Trophoblast cell (in vitro differentiated cells and primary cell): ENCODE data around the gene GPRASP3.

Experiments
- DNase-seq, 2 donors: peaks; one replicate each; pipeline ENCODE4 v3.0.0-alpha.2; 2016
- H2AFZ ChIP-seq: 2 replicates; pipeline ENCODE4 v1.6.1; 2013; ENCODE audit warnings: low read length, moderate library complexity, mild to moderate bottlenecking; ENCODE audit not compliant: insufficient read depth, poor library complexity
- H2AK5ac ChIP-seq: 2 replicates; pipeline ENCODE4 v1.6.1; 2013; ENCODE audit warnings: mild to moderate bottlenecking, low read length
- H2BK120ac ChIP-seq: 2 replicates; pipeline ENCODE4 v1.6.1; 2013; ENCODE audit warnings: low read length, mild to moderate bottlenecking, moderate library complexity; ENCODE audit not compliant: insufficient read depth, poor library complexity
- H2BK12ac ChIP-seq: 2 replicates; pipeline ENCODE4 v1.6.1; 2013; ENCODE audit warnings: mild to moderate bottlenecking, low read length, moderate library complexity
- H2BK5ac ChIP-seq: 2 replicates; pipeline ENCODE4 v1.6.1; 2013; ENCODE audit warnings: low read length, low read depth, moderate library complexity, mild to moderate bottlenecking; ENCODE audit not compliant: poor library complexity
- H3K14ac ChIP-seq: 2 replicates; pipeline ENCODE4 v1.6.1; 2013; ENCODE audit warnings: mild to moderate bottlenecking, low read length
- H3K18ac ChIP-seq: 2 replicates; pipeline ENCODE4 v1.6.1; 2013; ENCODE audit warnings: mild to moderate bottlenecking, low read length
- H3K23ac ChIP-seq: 2 replicates; pipeline ENCODE4 v1.6.1; 2013; ENCODE audit warnings: low read length
- H3K27ac ChIP-seq: 2 replicates; pipeline ENCODE4 v1.5.1; 2013; ENCODE audit warnings: low read depth, mild to moderate bottlenecking, inconsistent platforms, low read length, moderate library complexity
- H3K27me3 ChIP-seq: 2 replicates; pipeline ENCODE4 v1.6.1; 2013; ENCODE audit warnings: inconsistent platforms, mild to moderate bottlenecking, low read length, moderate library complexity; ENCODE audit not compliant: insufficient read depth
- H3K36me3 ChIP-seq, 2 experiments: 1 replicate in 1 of 2; 2 replicates in 1 of 2; pipeline ENCODE4 v1.6.1; 2013; ENCODE audit warnings: low read length in 2 of 2, mild to moderate bottlenecking in 2 of 2, moderate library complexity in 1 of 2; ENCODE audit not compliant: insufficient read depth in 2 of 2, control insufficient read depth in 1 of 2
- H3K4ac ChIP-seq: 2 replicates; pipeline ENCODE4 v1.6.1; 2013; ENCODE audit warnings: low read depth, mild to moderate bottlenecking, low read length, moderate library complexity
- H3K4me1 ChIP-seq, 2 experiments: 1 replicate in 1 of 2; 2 replicates in 1 of 2; pipeline ENCODE4 v1.6.1; 2013; ENCODE audit warnings: low read length in 2 of 2, mild to moderate bottlenecking in 2 of 2, moderate library complexity in 1 of 2; ENCODE audit not compliant: insufficient read depth in 2 of 2, control insufficient read depth in 1 of 2
- H3K4me2 ChIP-seq: 2 replicates; pipeline ENCODE4 v1.6.1; 2013; ENCODE audit warnings: inconsistent platforms, mild to moderate bottlenecking, low read length, moderate library complexity
- H3K4me3 ChIP-seq: 2 replicates; pipeline ENCODE4 v1.5.1; 2013; ENCODE audit warnings: mild to moderate bottlenecking, low read depth, low read length, inconsistent platforms
- H3K79me1 ChIP-seq: one replicate; pipeline ENCODE4 v1.6.1; 2013; ENCODE audit warnings: low read length
- H3K79me2 ChIP-seq: 2 replicates; pipeline ENCODE4 v1.6.1; 2013; ENCODE audit warnings: low read length, mild to moderate bottlenecking; ENCODE audit not compliant: control insufficient read depth, insufficient read depth, poor library complexity
- H3K9ac ChIP-seq: 2 replicates; pipeline ENCODE4 v1.6.1; 2013; ENCODE audit warnings: mild to moderate bottlenecking, low read length
- H3K9me3 ChIP-seq: 2 replicates; pipeline ENCODE4 v1.6.1; 2013; ENCODE audit warnings: low read depth, mild to moderate bottlenecking, control low read depth, inconsistent platforms, low read length; ENCODE audit not compliant: insufficient read depth
- H4K12ac ChIP-seq: 2 replicates; pipeline ENCODE4 v1.6.1; 2013; ENCODE audit warnings: low read depth, mild to moderate bottlenecking, low read length, moderate library complexity
- H4K8ac ChIP-seq: 2 replicates; pipeline ENCODE4 v1.6.1; 2013; ENCODE audit warnings: low read depth, mild to moderate bottlenecking, low read length, moderate library complexity
- H4K91ac ChIP-seq: one replicate; pipeline ENCODE4 v1.6.1; 2013; ENCODE audit warnings: low read depth, mild to moderate bottlenecking, low read length, moderate library complexity
- WGBS: extraction: QIAGEN DNeasy Blood & Tissue Kit; methylation state at CpG from one replicate; pipeline ENCODE4 v1.1.7; 2013; ENCODE audit warnings: missing lambda C conversion rate; ENCODE audit not compliant: insufficient read length, insufficient coverage; ENCODE audit errors: extremely low coverage; 5-methylcytosine and 5-hydroxymethylcytosine counted together

GPRASP3 gene

DNA sequence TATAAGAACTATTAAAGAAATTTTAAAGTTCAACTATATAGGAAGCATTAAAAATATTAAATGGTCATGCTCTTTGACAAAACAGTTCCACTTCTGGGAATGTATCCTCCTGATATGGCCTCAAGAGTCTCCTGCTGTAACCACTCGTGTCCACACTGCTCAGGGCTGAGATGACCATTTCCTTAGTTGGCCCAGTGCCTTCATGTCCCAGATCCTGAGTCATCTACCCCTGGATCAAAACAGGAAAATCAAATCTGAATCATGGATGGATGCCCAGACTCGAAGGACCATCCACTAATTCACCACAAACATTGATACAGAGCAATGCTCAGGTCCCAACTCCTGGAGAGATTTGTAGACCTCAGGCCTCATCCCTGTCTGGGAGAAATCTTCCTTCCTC, 44.7 kb downstream of the GPRASP3 start:
- no peak for DNase-seq
- Histone ChIP-seq H3K4me2 (no peak overlapping the region), H3K27ac (no peak overlapping the region), H3K79me1 (peaks cover 2% of the 10 kb centered on the region), H3K36me3 (no peaks in the 10 kb centered on the region), H3K79me2 (peaks cover 2% of the 10 kb centered on the region), H3K9me3 (no peaks in the 10 kb centered on the region), H3K23ac (no peak overlapping the region), H3K9ac (no peak overlapping the region), H3K18ac (no peak overlapping the region), H3K4me1 (no peaks in the 10 kb centered on the region), H2BK5ac (no peak overlapping the region), H4K12ac (no peak overlapping the region), H3K4me3 (no peak overlapping the region), H2BK120ac (no peak overlapping the region), H2AFZ (no peak overlapping the region), H3K27me3 (no peaks in the 10 kb centered on the region), H2AK5ac (no peak overlapping the region), H4K91ac (no peak overlapping the region), H4K8ac (no peak overlapping the region), H3K4ac (no peak overlapping the region), H2BK12ac (no peak overlapping the region), H3K14ac (no peak overlapping the region)
- WGBS: no CpG with 5 or more reads among the region's 2 CpGs

DNA sequence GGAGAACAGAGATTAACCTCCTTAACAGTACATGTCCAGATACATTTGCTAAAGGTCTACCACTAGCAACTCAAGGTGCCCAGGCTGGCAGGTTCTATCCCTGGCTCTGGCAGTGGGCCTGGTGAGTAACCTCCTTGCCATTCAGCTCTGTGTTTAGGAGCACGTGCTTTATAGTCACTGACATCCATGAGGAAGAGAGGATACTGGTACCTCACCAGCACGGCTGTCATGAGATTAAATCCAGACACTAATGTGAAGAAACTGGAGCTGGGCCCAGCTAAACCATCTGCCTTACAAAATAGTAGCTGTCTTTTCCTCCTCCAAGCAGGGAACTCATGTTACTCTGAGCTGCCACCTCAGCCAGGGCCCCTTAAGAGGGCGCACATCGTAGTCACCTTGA, 45.3 kb downstream of the GPRASP3 start:
- H2AK5ac ChIP-seq: no peak overlapping the region
- no peak overlapping the region for H3K27ac ChIP-seq
- H3K79me2 ChIP-seq: peaks cover 2% of the 10 kb centered on the region
- no peak overlapping the region for H3K23ac ChIP-seq
- no peak overlapping the region for H3K4ac ChIP-seq
- H3K9me3 ChIP-seq: no peaks in the 10 kb centered on the region
- no peak overlapping the region for H3K4me3 ChIP-seq
- H2BK5ac ChIP-seq: no peak overlapping the region
- no CpG with 5 or more reads among the region's 4 CpGs for WGBS
- H4K91ac ChIP-seq: no peak overlapping the region
- peaks cover 2% of the 10 kb centered on the region for H3K79me1 ChIP-seq
- no peak overlapping the region for H3K4me2 ChIP-seq
- H2BK120ac ChIP-seq: no peak overlapping the region
- no peak overlapping the region for H4K12ac ChIP-seq
- DNase-seq: peak; percentile 5 to 44
- H3K18ac ChIP-seq: no peak overlapping the region
- no peaks in the 10 kb centered on the region for H3K4me1 ChIP-seq
- no peaks in the 10 kb centered on the region for H3K36me3 ChIP-seq
- H3K14ac ChIP-seq: no peak overlapping the region
- H3K27me3 ChIP-seq: no peaks in the 10 kb centered on the region
- no peak overlapping the region for H4K8ac ChIP-seq
- no peak overlapping the region for H2BK12ac ChIP-seq
- H2AFZ ChIP-seq: no peak overlapping the region
- H3K9ac ChIP-seq: no peak overlapping the region

DNA sequence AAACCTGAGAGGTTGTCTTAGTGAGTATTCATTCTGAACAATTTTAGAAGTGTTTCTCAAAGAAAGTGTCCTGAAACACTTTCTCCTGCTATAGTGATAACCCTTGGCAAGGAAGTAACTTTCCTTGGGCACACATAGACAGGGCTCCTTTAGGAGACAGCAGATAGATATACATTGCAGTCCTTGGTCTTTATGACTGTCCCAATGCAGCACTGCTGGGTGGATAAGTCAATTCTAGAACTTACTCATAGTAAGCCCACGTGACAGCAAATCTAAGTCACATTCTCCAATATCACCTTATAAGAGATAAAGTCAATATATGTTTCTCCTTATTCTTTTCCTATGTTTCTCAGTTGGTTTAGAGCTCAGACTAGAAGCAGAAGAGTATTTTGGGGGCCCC, 46.7 kb downstream of the GPRASP3 start:
- no peaks in the 10 kb centered on the region for H3K27me3 ChIP-seq
- no CpG with 5 or more reads among the region's 1 CpG for WGBS
- DNase-seq: no peak

DNA sequence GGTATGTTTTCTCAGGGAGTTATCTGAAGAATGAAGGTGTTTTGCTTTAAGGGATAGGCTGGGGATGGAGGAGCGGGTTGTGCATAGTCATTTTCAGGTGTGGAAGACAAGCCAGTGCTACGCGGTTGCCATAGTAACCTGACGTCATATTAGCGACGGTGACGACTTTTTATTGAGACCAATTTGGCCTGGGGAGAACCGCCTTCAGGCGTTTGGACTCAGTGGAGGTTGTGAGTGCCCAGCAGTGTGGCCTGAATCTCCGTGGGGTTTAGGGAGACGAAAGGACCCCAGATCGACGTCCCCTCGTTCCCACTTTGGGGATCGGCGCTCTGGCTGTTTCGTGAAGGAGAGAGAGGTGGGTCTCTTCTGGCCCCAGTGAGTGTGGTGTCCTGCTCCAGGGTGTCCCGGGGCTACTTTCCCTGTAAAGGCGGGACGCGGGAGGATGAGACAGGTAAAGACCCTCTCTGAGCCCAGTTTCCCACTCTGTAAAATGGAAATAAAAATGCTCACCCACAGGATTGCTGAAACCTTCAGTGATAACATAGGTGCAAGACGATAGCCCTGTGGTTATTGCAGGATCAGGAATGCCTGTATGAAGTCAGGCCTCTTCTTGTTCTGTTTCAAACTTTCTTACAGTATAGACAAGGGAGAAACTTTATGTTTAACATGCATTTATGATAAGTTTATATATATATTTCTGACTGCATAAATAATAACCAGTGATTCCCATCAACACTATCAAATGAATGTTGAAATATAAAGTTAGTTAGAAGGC, 48.6 kb downstream of the GPRASP3 start:
- Histone ChIP-seq H4K91ac (peak overlapping the region; percentile 73), H3K9me3 (no peaks in the 10 kb centered on the region), H3K4me3 (peak overlapping the region; percentile 90), H2BK120ac (peak overlapping the region; percentile 31), H3K23ac (no peak overlapping the region), H3K4ac (peak overlapping the region; percentile 62), H3K4me1 (no peaks in the 10 kb centered on the region), H2BK12ac (no peak overlapping the region), H3K27me3 (no peaks in the 10 kb centered on the region), H3K18ac (peak overlapping the region; percentile 90), H3K14ac (peak overlapping the region; percentile 92), H3K79me2 (peaks cover 2% of the 10 kb centered on the region), H2AK5ac (no peak overlapping the region), H4K8ac (peak overlapping the region; percentile 99), H4K12ac (no peak overlapping the region), H2AFZ (peak overlapping the region; percentile 94), H3K36me3 (no peaks in the 10 kb centered on the region), H3K9ac (peak overlapping the region; percentile 94), H3K79me1 (peaks cover 2% of the 10 kb centered on the region), H2BK5ac (peak overlapping the region; percentile 89), H3K4me2 (peak overlapping the region; percentile 73), H3K27ac (no peak overlapping the region)
- WGBS: no CpG with 5 or more reads among the region's 22 CpGs
- DNase-seq: peak; percentile 90 to 100

More for the DNA sequence above, 46.7 kb downstream of the GPRASP3 start:
- Histone ChIP-seq H3K4me2 (no peak overlapping the region), H3K9me3 (no peaks in the 10 kb centered on the region), H2BK12ac (no peak overlapping the region), H2AFZ (no peak overlapping the region), H3K18ac (no peak overlapping the region), H3K27ac (no peak overlapping the region), H3K4me1 (no peaks in the 10 kb centered on the region), H2AK5ac (no peak overlapping the region), H3K4ac (no peak overlapping the region), H4K12ac (no peak overlapping the region), H3K79me1 (peaks cover 2% of the 10 kb centered on the region), H3K4me3 (no peak overlapping the region), H3K14ac (no peak overlapping the region), H4K8ac (no peak overlapping the region), H3K23ac (no peak overlapping the region), H3K36me3 (no peaks in the 10 kb centered on the region), H3K9ac (no peak overlapping the region), H2BK5ac (no peak overlapping the region), H3K79me2 (peaks cover 2% of the 10 kb centered on the region), H4K91ac (no peak overlapping the region), H2BK120ac (no peak overlapping the region)
